ENCODE results near the gene ZFR. TPM values are rescaled to one million over a fixed set of nuclear protein-coding genes. Genes with fewer than 3 reads are reported as not detected.
"Not testable (repeated sequence)": the region's sequence is repeated elsewhere in the genome, so short reads cannot be mapped to it uniquely, and the experiment has no call there.

The ZFR gene
- total RNA-seq, 1 experiment from 2014 or later: 78.3 TPM

GRCh38 chr5:32435383-32435782, 9.2 kb downstream of the ZFR start:
- H3K9me3 ChIP-seq: no peaks in the 10 kb centered on the region
- H3K36me3 ChIP-seq (ENCODE audit: control insufficient read depth, insufficient read depth, low read length): no peaks in the 10 kb centered on the region
- CTCF ChIA-PET: no interaction called here
- intact Hi-C loops (cut with micrococcal nuclease; ENCODE audit: unreplicated experiment): no loop called here
- Mint-ChIP-seq H3K27ac (ENCODE audit: unreplicated experiment) (no peak overlapping the region), H3K4me1 (ENCODE audit: low read depth, unreplicated experiment) (peaks cover 2% of the 10 kb centered on the region), H3K27me3 (ENCODE audit: insufficient read depth, unreplicated experiment) (no peaks in the 10 kb centered on the region), H3K4me3 (ENCODE audit: unreplicated experiment) (no peak overlapping the region), H3K36me3 (ENCODE audit: insufficient read depth, unreplicated experiment) (peaks cover 25% of the 10 kb centered on the region), H3K9me3 (ENCODE audit: unreplicated experiment) (peaks cover 2% of the 10 kb centered on the region)
- peaks cover 11% of the 10 kb centered on the region for H3K4me1 ChIP-seq
- BruUV-seq (replicated peaks): no TSS peak
- no peaks in the 10 kb centered on the region for H3K27me3 ChIP-seq (replicated peaks; ENCODE audit: control insufficient read depth, insufficient read depth, low read length)
- H3K4me3 ChIP-seq (ENCODE audit: low read depth, low read length): no peak overlapping the region
- POLR2A ChIA-PET: no interaction called here
- no peak for DNase-seq
- TF ChIP-seq CTCF (IDR thresholded peaks at IDR 0.05; ENCODE audit: insufficient read depth in 1 of 2, low read depth in 1 of 2, low read length in 1 of 2, severe bottlenecking in 1 of 2, unreplicated experiment in 1 of 2): no peak

- Mint-ChIP-seq H3K4me1 (ENCODE audit: low read depth, unreplicated experiment) (peaks cover 8% of the 10 kb centered on the region), H3K36me3 (ENCODE audit: insufficient read depth, unreplicated experiment) (peaks cover 33% of the 10 kb centered on the region), H3K27me3 (ENCODE audit: insufficient read depth, unreplicated experiment) (no peaks in the 10 kb centered on the region), H3K9me3 (ENCODE audit: unreplicated experiment) (peaks cover 9% of the 10 kb centered on the region), H3K27ac (ENCODE audit: unreplicated experiment) (no peak overlapping the region), H3K4me3 (ENCODE audit: unreplicated experiment) (no peak overlapping the region)
- no peak overlapping the region for H3K4me3 ChIP-seq (ENCODE audit: low read depth, low read length)
- CTCF ChIA-PET: no interaction called here
- no peaks in the 10 kb centered on the region for H3K27me3 ChIP-seq (replicated peaks; ENCODE audit: control insufficient read depth, insufficient read depth, low read length)
- TF ChIP-seq CTCF (IDR thresholded peaks at IDR 0.05; ENCODE audit: insufficient read depth in 1 of 2, low read depth in 1 of 2, low read length in 1 of 2, severe bottlenecking in 1 of 2, unreplicated experiment in 1 of 2): no peak
- H3K36me3 ChIP-seq (ENCODE audit: control insufficient read depth, insufficient read depth, low read length): peaks cover 2% of the 10 kb centered on the region; the same call in 1 of the 2 replicates
- POLR2A ChIA-PET: no interaction called here
- no TSS peak for BruUV-seq (replicated peaks)
- intact Hi-C loops (cut with micrococcal nuclease; ENCODE audit: unreplicated experiment): no loop called here
- H3K4me1 ChIP-seq: peaks cover 5% of the 10 kb centered on the region
- no peak for DNase-seq
- H3K9me3 ChIP-seq: no peaks in the 10 kb centered on the region
Observed at GRCh38 chr5:32434221-32434620, 10.3 kb downstream of the ZFR start.

GRCh38 chr5:32432633-32433032, 11.9 kb downstream of the ZFR start:
- H3K4me1 ChIP-seq: no peaks in the 10 kb centered on the region
- Mint-ChIP-seq H3K27ac (ENCODE audit: unreplicated experiment) (no peak overlapping the region), H3K4me1 (ENCODE audit: low read depth, unreplicated experiment) (peaks cover 8% of the 10 kb centered on the region), H3K27me3 (ENCODE audit: insufficient read depth, unreplicated experiment) (no peaks in the 10 kb centered on the region), H3K4me3 (ENCODE audit: unreplicated experiment) (no peak overlapping the region), H3K36me3 (ENCODE audit: insufficient read depth, unreplicated experiment) (peaks cover 49% of the 10 kb centered on the region), H3K9me3 (ENCODE audit: unreplicated experiment) (peaks cover 9% of the 10 kb centered on the region)
- BruUV-seq (replicated peaks): no TSS peak
- H3K36me3 ChIP-seq (ENCODE audit: control insufficient read depth, insufficient read depth, low read length): peaks cover 4% of the 10 kb centered on the region
- H3K27me3 ChIP-seq (replicated peaks; ENCODE audit: control insufficient read depth, insufficient read depth, low read length): no peaks in the 10 kb centered on the region
- no peak for TF ChIP-seq CTCF (IDR thresholded peaks at IDR 0.05; ENCODE audit: insufficient read depth in 1 of 2, low read depth in 1 of 2, low read length in 1 of 2, severe bottlenecking in 1 of 2, unreplicated experiment in 1 of 2)
- DNase-seq: no peak
- H3K9me3 ChIP-seq: peaks cover 5% of the 10 kb centered on the region; the same call in 1 of the 2 replicates
- H3K4me3 ChIP-seq (ENCODE audit: low read depth, low read length): no peak overlapping the region
- CTCF ChIA-PET: no interaction called here
- intact Hi-C loops (cut with micrococcal nuclease; ENCODE audit: unreplicated experiment): no loop called here
- POLR2A ChIA-PET: no interaction called here

- H3K4me3 ChIP-seq (ENCODE audit: low read depth, low read length); H3K4me1 ChIP-seq; H3K4me1 Mint-ChIP-seq (ENCODE audit: low read depth, unreplicated experiment); POLR2A ChIA-PET; intact Hi-C loops (cut with micrococcal nuclease; ENCODE audit: unreplicated experiment); H3K36me3 ChIP-seq (ENCODE audit: control insufficient read depth, insufficient read depth, low read length); H3K27me3 ChIP-seq (replicated peaks; ENCODE audit: control insufficient read depth, insufficient read depth, low read length); H3K9me3 Mint-ChIP-seq (ENCODE audit: unreplicated experiment); CTCF ChIA-PET; H3K4me3 Mint-ChIP-seq (ENCODE audit: unreplicated experiment); BruUV-seq (replicated peaks); DNase-seq; H3K27me3 Mint-ChIP-seq (ENCODE audit: insufficient read depth, unreplicated experiment); H3K27ac Mint-ChIP-seq (ENCODE audit: unreplicated experiment): not testable (repeated sequence)
- peaks cover 66% of the 10 kb centered on the region for H3K36me3 Mint-ChIP-seq (ENCODE audit: insufficient read depth, unreplicated experiment)
- peaks cover 18% of the 10 kb centered on the region for H3K9me3 ChIP-seq
Observed at GRCh38 chr5:32430825-32431224, 13.7 kb downstream of the ZFR start.
